ENCODE measurements around the gene OR52E4.

Gene OR52E4

GRCh38 chr11:5929571-5930368 lies 49.3 kb downstream of the OR52E4 start:
- no peak overlapping the region for H3K4me3 ChIP-seq (replicated peaks; ENCODE audit: low read depth, low read length)
- TF ChIP-seq, protein P1, sequence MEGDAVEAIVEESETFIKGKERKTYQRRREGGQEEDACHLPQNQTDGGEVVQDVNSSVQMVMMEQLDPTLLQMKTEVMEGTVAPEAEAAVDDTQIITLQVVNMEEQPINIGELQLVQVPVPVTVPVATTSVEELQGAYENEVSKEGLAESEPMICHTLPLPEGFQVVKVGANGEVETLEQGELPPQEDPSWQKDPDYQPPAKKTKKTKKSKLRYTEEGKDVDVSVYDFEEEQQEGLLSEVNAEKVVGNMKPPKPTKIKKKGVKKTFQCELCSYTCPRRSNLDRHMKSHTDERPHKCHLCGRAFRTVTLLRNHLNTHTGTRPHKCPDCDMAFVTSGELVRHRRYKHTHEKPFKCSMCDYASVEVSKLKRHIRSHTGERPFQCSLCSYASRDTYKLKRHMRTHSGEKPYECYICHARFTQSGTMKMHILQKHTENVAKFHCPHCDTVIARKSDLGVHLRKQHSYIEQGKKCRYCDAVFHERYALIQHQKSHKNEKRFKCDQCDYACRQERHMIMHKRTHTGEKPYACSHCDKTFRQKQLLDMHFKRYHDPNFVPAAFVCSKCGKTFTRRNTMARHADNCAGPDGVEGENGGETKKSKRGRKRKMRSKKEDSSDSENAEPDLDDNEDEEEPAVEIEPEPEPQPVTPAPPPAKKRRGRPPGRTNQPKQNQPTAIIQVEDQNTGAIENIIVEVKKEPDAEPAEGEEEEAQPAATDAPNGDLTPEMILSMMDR (IDR thresholded peaks at IDR 0.05; ENCODE audit: insufficient read depth, low read length, poor library complexity, severe bottlenecking): no peak
- no peaks in the 10 kb centered on the region for H3K27me3 ChIP-seq (replicated peaks; ENCODE audit: control insufficient read depth, insufficient read depth, low read length)
- no peaks in the 10 kb centered on the region for H3K36me3 ChIP-seq (ENCODE audit: control insufficient read depth, insufficient read depth, low read length)
- no peak for DNase-seq (ENCODE audit: extremely low read depth, insufficient read length)

DNA sequence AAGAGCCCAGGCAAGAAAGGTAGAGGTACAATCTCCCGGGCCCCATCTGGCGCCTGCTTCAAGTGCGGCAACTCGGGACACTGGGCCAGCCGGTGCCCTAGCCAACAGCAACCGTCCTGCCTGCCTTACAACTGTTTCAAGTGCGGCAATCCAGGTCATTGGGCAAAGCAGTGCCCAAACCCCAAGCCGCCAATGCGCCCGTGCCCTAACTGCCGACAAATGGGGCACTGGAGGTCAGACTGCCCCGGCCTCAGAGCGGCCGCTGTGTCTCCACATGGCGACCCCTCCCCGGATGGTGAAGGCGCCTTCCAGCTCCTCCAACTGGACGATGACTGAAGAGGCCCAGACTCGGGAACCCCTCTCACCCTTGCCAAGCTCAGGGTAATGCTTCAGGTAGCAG lies 50.2 kb downstream of the OR52E4 start:
- no peak overlapping the region for H3K4me3 ChIP-seq (replicated peaks; ENCODE audit: low read depth, low read length)
- H3K36me3 ChIP-seq (ENCODE audit: control insufficient read depth, insufficient read depth, low read length): no peaks in the 10 kb centered on the region
- DNase-seq (ENCODE audit: extremely low read depth, insufficient read length): no peak
- TF ChIP-seq, protein P1 (IDR thresholded peaks at IDR 0.05; ENCODE audit: insufficient read depth, low read length, poor library complexity, severe bottlenecking): no peak
- no peaks in the 10 kb centered on the region for H3K27me3 ChIP-seq (replicated peaks; ENCODE audit: control insufficient read depth, insufficient read depth, low read length)

- no peak overlapping the region for H3K4me3 ChIP-seq (replicated peaks; ENCODE audit: low read depth, low read length)
- TF ChIP-seq, protein P1 (IDR thresholded peaks at IDR 0.05; ENCODE audit: insufficient read depth, low read length, poor library complexity, severe bottlenecking): no peak
- no peak for DNase-seq (ENCODE audit: extremely low read depth, insufficient read length)
- no peaks in the 10 kb centered on the region for H3K27me3 ChIP-seq (replicated peaks; ENCODE audit: control insufficient read depth, insufficient read depth, low read length)
- H3K36me3 ChIP-seq (ENCODE audit: control insufficient read depth, insufficient read depth, low read length): no peaks in the 10 kb centered on the region
Measured at GRCh38 chr11:5931061-5931460, 50.6 kb downstream of the OR52E4 start.

DNA sequence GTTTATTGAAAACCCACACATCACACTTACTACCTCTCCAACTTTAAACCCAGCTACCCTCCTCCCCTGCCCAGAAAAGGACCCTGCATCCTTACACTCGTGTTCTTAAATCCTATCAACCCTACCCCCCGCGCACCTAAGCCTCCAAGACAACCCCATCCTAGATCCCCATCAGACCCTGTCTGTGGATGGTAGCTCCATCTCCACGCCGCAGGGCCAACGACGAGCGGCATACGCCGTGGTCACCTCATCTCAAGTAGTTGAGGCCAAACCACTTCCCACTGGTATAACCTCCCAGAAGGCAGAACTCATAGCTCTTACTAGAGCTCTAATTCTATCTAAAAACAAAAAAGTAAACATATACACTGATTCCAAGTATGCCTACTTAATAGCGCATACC lies 52.2 kb downstream of the OR52E4 start:
- Histone ChIP-seq H3K27me3 (replicated peaks; ENCODE audit: control insufficient read depth, insufficient read depth, low read length) (no peaks in the 10 kb centered on the region), H3K36me3 (ENCODE audit: control insufficient read depth, insufficient read depth, low read length) (no peaks in the 10 kb centered on the region), H3K4me3 (replicated peaks; ENCODE audit: low read depth, low read length) (no peak overlapping the region)
- TF ChIP-seq, protein P1 (IDR thresholded peaks at IDR 0.05; ENCODE audit: insufficient read depth, low read length, poor library complexity, severe bottlenecking): no peak
- DNase-seq (ENCODE audit: extremely low read depth, insufficient read length): no peak

DNA sequence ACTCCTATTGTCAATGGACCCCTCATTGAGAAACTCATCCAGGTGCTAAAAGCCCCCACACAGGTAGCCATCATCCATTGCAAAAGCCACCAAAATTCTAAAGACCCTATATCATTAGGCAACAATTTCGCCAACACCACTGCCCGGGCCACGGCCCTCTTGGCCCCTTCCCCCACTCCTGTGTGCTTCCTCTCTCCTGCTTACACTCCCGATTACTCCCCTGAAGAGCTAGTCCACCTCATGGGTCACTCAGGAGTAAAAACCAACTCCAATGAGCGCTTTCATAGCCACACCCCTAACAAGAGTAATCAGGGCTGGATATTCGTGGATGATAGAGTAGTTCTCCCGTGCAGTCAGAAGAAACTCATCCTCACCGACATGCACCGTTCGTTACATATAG lies 52.7 kb downstream of the OR52E4 start:
- H3K4me3 ChIP-seq (replicated peaks; ENCODE audit: low read depth, low read length): no peak overlapping the region
- H3K36me3 ChIP-seq (ENCODE audit: control insufficient read depth, insufficient read depth, low read length): no peaks in the 10 kb centered on the region
- no peaks in the 10 kb centered on the region for H3K27me3 ChIP-seq (replicated peaks; ENCODE audit: control insufficient read depth, insufficient read depth, low read length)
- TF ChIP-seq, protein P1 (IDR thresholded peaks at IDR 0.05; ENCODE audit: insufficient read depth, low read length, poor library complexity, severe bottlenecking): no peak
- DNase-seq (ENCODE audit: extremely low read depth, insufficient read length): no peak
